OCI-LY3 (cell line): ENCODE results near the gene MCTP2.

Experiments used
- H2AFZ ChIP-seq: fragments of 200-600, 300-600 bp; shearing (Covaris generic); 2 replicates; pipeline ENCODE4 v1.6.0; 2014; ENCODE audit warnings: antibody characterized with exemption, low read depth, low read length
- H3K27ac ChIP-seq: fragments of 200-600, 300-600 bp; sonication (generic); 2 replicates; pipeline ENCODE4 v1.5.1; 2014; ENCODE audit warnings: mild to moderate bottlenecking, low read length, moderate library complexity, mixed read lengths
- H3K27me3 ChIP-seq: fragments of 200-600, 300-600 bp; sonication (generic); 2 replicates; pipeline ENCODE4 v1.6.1; 2014; ENCODE audit warnings: low read depth, low read length, mixed read lengths
- H3K36me3 ChIP-seq: fragments of 200-600, 300-600 bp; sonication (generic); replicated peaks from 2 replicates; pipeline ENCODE3; 2014; ENCODE audit warnings: low read depth, low read length, mixed read lengths
- H3K4me1 ChIP-seq: fragments of 300-600, 200-600 bp; sonication (generic); 2 replicates; pipeline ENCODE4 v1.6.1; 2014; ENCODE audit warnings: low read length, mixed read lengths
- H3K4me2 ChIP-seq: fragments of 200-600, 300-600 bp; sonication (generic); 2 replicates; pipeline ENCODE4 v1.6.1; 2014; ENCODE audit warnings: low read length, mixed read lengths
- H3K4me3 ChIP-seq: fragments of 300-600, 200-600 bp; sonication (generic); 2 replicates; pipeline ENCODE4 v1.5.1; 2014; ENCODE audit warnings: antibody characterized with exemption, mild to moderate bottlenecking, low read length, moderate library complexity
- H3K79me2 ChIP-seq: fragments of 300-600, 200-600 bp; shearing (Covaris generic); 2 replicates; pipeline ENCODE4 v1.6.1; 2014; ENCODE audit warnings: mild to moderate bottlenecking, low read length, mixed read lengths
- H3K9ac ChIP-seq: fragments of 300-600, 200-600 bp; shearing (Covaris generic); 2 replicates; pipeline ENCODE4 v1.6.0; 2014; ENCODE audit warnings: mild to moderate bottlenecking, low read length, moderate library complexity
- H3K9me3 ChIP-seq: fragments of 200-600, 300-600 bp; shearing (Covaris generic); 2 replicates; pipeline ENCODE4 v1.6.1; 2014; ENCODE audit warnings: low read length, mixed read lengths; ENCODE audit not compliant: insufficient read depth
- H4K20me1 ChIP-seq: fragments of 200-600, 300-600 bp; sonication (generic); 2 replicates; pipeline ENCODE4 v1.6.1; 2016; ENCODE audit warnings: low read length, mixed read lengths; ENCODE audit not compliant: insufficient read depth
- EZH2phosphoT487 ChIP-seq: fragments of 200-600 bp; shearing (Covaris generic); IDR thresholded peaks from 2 replicates; pipeline ENCODE4 v1.6.1; 2018; ENCODE audit warnings: antibody characterized with exemption, mixed run types, low read depth
- TF ChIP-seq, protein P1 (sequence below): fragments of 200-600, 300-600 bp; sonication (generic); IDR thresholded peaks from 2 replicates; pipeline ENCODE4 v1.5.1; 2014; ENCODE audit warnings: antibody characterized with exemption, low read length, low read depth

Gene MCTP2

DNA sequence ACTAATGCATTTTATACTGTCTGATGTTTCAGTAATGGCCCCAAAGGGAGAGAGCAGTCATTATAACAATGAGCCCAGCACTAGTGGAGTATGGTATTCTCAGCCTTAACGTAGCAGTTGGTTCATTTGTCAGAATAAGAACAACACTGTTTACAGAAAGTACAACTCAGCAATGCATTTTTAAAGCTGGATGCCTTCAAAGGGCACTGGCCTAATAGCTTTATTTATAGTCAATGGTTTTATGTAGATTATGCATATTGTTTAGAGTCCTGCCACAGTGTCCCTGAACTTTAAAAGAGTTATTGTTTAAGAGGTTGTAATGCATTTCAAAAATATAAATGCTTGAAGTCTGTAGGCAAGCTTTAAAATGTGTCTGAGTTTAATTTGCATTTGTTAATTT lies 211.1 kb downstream of the MCTP2 start:
- Histone ChIP-seq H3K4me2 (no peak overlapping the region), H3K27ac (no peak overlapping the region), H2AFZ (no peak overlapping the region), H3K4me3 (no peak overlapping the region), H4K20me1 (no peaks in the 10 kb centered on the region), H3K36me3 (no peaks in the 10 kb centered on the region), H3K79me2 (no peaks in the 10 kb centered on the region), H3K27me3 (peaks cover 5% of the 10 kb centered on the region; the same call in 1 of the 2 replicates), H3K4me1 (no peaks in the 10 kb centered on the region), H3K9ac (no peak overlapping the region), H3K9me3 (no peaks in the 10 kb centered on the region)
- TF ChIP-seq, protein P1, sequence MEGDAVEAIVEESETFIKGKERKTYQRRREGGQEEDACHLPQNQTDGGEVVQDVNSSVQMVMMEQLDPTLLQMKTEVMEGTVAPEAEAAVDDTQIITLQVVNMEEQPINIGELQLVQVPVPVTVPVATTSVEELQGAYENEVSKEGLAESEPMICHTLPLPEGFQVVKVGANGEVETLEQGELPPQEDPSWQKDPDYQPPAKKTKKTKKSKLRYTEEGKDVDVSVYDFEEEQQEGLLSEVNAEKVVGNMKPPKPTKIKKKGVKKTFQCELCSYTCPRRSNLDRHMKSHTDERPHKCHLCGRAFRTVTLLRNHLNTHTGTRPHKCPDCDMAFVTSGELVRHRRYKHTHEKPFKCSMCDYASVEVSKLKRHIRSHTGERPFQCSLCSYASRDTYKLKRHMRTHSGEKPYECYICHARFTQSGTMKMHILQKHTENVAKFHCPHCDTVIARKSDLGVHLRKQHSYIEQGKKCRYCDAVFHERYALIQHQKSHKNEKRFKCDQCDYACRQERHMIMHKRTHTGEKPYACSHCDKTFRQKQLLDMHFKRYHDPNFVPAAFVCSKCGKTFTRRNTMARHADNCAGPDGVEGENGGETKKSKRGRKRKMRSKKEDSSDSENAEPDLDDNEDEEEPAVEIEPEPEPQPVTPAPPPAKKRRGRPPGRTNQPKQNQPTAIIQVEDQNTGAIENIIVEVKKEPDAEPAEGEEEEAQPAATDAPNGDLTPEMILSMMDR, result no peak
- TF ChIP-seq EZH2phosphoT487, result no peak

DNA sequence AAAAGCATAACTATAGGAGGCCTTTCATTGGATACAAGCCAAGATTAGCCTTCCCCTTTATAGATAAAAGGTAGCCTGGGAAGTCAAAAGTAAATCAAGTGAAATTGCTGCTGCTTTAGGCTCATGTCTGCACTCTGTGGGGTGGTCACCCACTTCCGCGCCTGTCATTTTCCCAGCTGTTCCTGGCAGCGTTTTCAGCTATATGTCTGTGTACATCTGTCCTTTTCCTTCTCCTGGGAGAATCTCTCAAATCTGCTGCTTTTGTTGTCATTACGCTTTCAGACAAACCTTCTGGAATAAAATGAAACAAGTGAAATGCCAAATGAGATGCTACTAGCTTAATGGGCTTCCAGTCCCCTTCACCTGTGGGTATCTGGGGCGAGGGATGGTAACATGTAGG lies 211.8 kb downstream of the MCTP2 start:
- Histone ChIP-seq H3K4me1 (no peaks in the 10 kb centered on the region), H3K79me2 (no peaks in the 10 kb centered on the region), H3K4me3 (no peak overlapping the region), H3K27ac (no peak overlapping the region), H2AFZ (no peak overlapping the region), H3K9me3 (no peaks in the 10 kb centered on the region), H3K36me3 (no peaks in the 10 kb centered on the region), H3K9ac (no peak overlapping the region), H4K20me1 (no peaks in the 10 kb centered on the region), H3K4me2 (no peak overlapping the region), H3K27me3 (peaks cover 5% of the 10 kb centered on the region; the same call in 1 of the 2 replicates)
- TF ChIP-seq EZH2phosphoT487, result no peak

DNA sequence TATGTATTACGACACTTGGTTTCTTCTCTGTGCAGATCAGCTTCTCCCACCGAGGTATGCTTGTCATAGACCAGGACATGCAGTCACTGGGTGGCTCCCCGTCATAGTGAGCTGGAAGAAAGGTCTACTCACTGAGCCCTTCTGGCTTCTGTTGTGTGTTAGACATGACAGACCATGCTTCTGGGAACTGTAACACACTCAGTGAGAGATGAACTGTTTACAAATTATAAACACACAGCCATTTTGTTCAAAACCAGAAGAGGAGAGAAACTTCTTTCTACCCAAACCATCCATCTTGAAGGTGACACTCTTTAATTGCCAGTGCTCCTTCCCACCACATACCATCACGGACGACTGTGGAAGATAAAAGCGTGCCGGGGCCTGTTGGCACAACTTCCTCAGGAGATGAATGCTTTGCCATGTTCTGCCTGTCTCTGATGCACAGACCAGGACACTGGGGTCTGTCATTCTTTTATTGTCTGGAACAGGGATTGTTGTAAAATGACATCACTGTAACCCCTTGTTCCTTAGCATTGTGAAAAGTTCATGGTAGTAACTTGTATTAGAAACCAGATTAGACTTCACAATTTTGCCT lies 214.3 kb downstream of the MCTP2 start:
- H3K27me3 ChIP-seq, result no peaks in the 10 kb centered on the region; the same call in 1 of the 2 replicates
- TF ChIP-seq, protein P1, result no peak
- TF ChIP-seq EZH2phosphoT487, result no peak
- no peak overlapping the region for H2AFZ ChIP-seq
- no peak overlapping the region for H3K4me2 ChIP-seq
- no peak overlapping the region for H3K4me3 ChIP-seq
- H3K27ac ChIP-seq, result no peak overlapping the region
- no peaks in the 10 kb centered on the region for H3K36me3 ChIP-seq
- H3K79me2 ChIP-seq, result no peaks in the 10 kb centered on the region
- no peak overlapping the region for H3K9ac ChIP-seq
- H3K4me1 ChIP-seq, result no peaks in the 10 kb centered on the region
- no peaks in the 10 kb centered on the region for H4K20me1 ChIP-seq
- H3K9me3 ChIP-seq, result no peaks in the 10 kb centered on the region

DNA sequence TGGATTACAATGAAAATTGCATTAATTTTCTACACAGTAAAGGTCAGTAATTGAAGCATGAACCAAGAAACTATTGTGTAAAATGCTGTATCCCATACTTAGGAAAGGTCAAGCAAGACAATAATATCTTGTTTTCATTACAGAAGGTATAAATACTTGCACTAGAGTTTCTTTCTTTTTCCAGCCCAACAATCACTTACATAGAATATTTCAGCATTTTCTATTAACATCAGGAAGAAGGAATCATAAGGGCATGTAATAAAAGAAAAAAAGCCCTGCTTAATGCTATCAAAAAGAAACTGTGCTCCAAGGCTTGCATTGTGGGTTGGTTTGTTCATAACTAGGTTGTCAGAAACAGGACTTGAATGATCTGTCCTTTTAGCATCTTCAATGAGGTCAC lies 215.1 kb downstream of the MCTP2 start:
- Histone ChIP-seq H3K27ac (no peak overlapping the region), H3K27me3 (no peaks in the 10 kb centered on the region), H3K79me2 (no peaks in the 10 kb centered on the region), H3K9me3 (no peaks in the 10 kb centered on the region), H3K4me3 (no peak overlapping the region), H3K4me1 (no peaks in the 10 kb centered on the region), H2AFZ (no peak overlapping the region), H3K4me2 (no peak overlapping the region), H3K9ac (no peak overlapping the region), H4K20me1 (no peaks in the 10 kb centered on the region), H3K36me3 (no peaks in the 10 kb centered on the region)
- TF ChIP-seq, protein P1, result no peak
- no peak for TF ChIP-seq EZH2phosphoT487
